Measurements from ENCODE around the gene ZNF714. TPM values are rescaled to one million over a fixed set of nuclear protein-coding genes. Genes with fewer than 3 reads are reported as not detected.

ZNF714 gene
- total and polyA plus RNA-seq, 9 of the 15 experiments (the other 6 are each of a cell fraction or from before 2014, with no cell fraction given) = 16.2 to 40.8 (median 28.9) TPM

- intact Hi-C loops (cut with micrococcal nuclease) = no loop called here
- ChIA-PET CTCF (ENCODE audit: low intra/inter-chr PET ratio) (no interaction called here), POLR2A (interaction anchor here (1.3 to 1.7 kb wide), 4 partner anchors 13 to 45 kb away, joined by 5 to 10 read pairs (median 6); partner anchors contain the start of genes ZNF431 and ZNF714)
- DNase-seq (ENCODE audit: extremely low read depth in 1 of 4, low spot score in 3 of 4) (peak in 1 of 4 experiments; percentile 23), FAIRE-seq (no peak), ATAC-seq (peak; percentile 51)
- Histone ChIP-seq H3K4me3 (no peak overlapping the region), H4K20me1 (replicated peaks; ENCODE audit: control insufficient read depth, insufficient read depth, low read length) (no peaks in the 10 kb centered on the region), H3K27me3 (ENCODE audit: control insufficient read depth in 2 of 2, insufficient read depth in 2 of 2, low read length in 2 of 2) (no peaks in the 10 kb centered on the region), H3K9me3 (replicated peaks; ENCODE audit: control insufficient read depth, insufficient read depth, low read depth, low read length) (peaks cover 9% of the 10 kb centered on the region), H2AFZ (ENCODE audit: low read depth, low read length) (peak overlapping the region; percentile 59), H3K4me2 (ENCODE audit: insufficient read depth, low read length) (peak overlapping the region; percentile 19; the same call in 1 of the 2 replicates), H3K4me1 (replicated peaks in 1 of 2; ENCODE audit: control insufficient read depth in 2 of 2, insufficient read depth in 2 of 2, low read length in 2 of 2) (peaks cover 0 to 17% of the 10 kb centered on the region in 2 experiments; a peak in 2 of 5 replicates), H3K9ac (ENCODE audit: insufficient read depth in 1 of 2, low read depth in 2 of 2, low read length in 2 of 2) (no peak overlapping the region), H3K27ac (ENCODE audit: extremely low read depth, low read depth, low read length) (peak overlapping the region; percentile 54; the same call in 1 of the 3 replicates), H3K79me2 (ENCODE audit: control insufficient read depth, insufficient read depth, low read length) (no peaks in the 10 kb centered on the region), H3K36me3 (ENCODE audit: control insufficient read depth, insufficient read depth, low read length) (no peaks in the 10 kb centered on the region), H3K9me1 (ENCODE audit: control insufficient read depth, insufficient read depth, low read length) (no peaks in the 10 kb centered on the region)
- whole genome bisulfite sequencing (ENCODE audit: insufficient coverage, low coverage, missing lambda C conversion rate) = 0% methylated on average over 4 of the region's 4 CpGs
- BruUV-seq (replicated peaks) = no TSS peak
- in situ Hi-C loops (cut with MboI) = no loop called here
- no peak for TF ChIP-seq FOXK2 (conservative IDR thresholded peaks at IDR 0.05 in 1 of 2, IDR thresholded peaks at IDR 0.05 in 1 of 2; ENCODE audit: low read depth in 2 of 2)
- no peak for TF ChIP-seq CBX5 (IDR thresholded peaks at IDR 0.05; ENCODE audit: borderline replicate concordance, low read depth)
- no peak for TF ChIP-seq GATA2 (CRISPR knock-in tag; IDR thresholded peaks at IDR 0.05)
- no peak for TF ChIP-seq NR2C1 (IDR thresholded peaks at IDR 0.05)
- TF ChIP-seq NR2C1 (tag; IDR thresholded peaks at IDR 0.05) = peak; percentile 75
- no peak for TF ChIP-seq RHOXF2B (CRISPR knock-in tag; conservative IDR thresholded peaks at IDR 0.05)
- no peak for TF ChIP-seq GABPB2 (CRISPR knock-in tag; conservative IDR thresholded peaks at IDR 0.05)
- 0 out of 2 replicates have a peak, but pooled peaks have one; percentile 18 for TF ChIP-seq EP300 (IDR thresholded peaks at IDR 0.05; ENCODE audit: low read length)
- TF ChIP-seq MEIS2 (IDR thresholded peaks at IDR 0.05; ENCODE audit: partially characterized antibody) = peak; percentile 80
- no peak for TF ChIP-seq ZNF24 (IDR thresholded peaks at IDR 0.05)
- TF ChIP-seq ZNF707 (CRISPR knock-in tag; conservative IDR thresholded peaks at IDR 0.05) = no peak
- TF ChIP-seq XRCC3 (IDR thresholded peaks at IDR 0.05) = no peak
- no peak for TF ChIP-seq NEUROD1 (IDR thresholded peaks at IDR 0.05; ENCODE audit: borderline replicate concordance, low read depth, low read length, partially characterized antibody)
- TF ChIP-seq, protein P1, sequence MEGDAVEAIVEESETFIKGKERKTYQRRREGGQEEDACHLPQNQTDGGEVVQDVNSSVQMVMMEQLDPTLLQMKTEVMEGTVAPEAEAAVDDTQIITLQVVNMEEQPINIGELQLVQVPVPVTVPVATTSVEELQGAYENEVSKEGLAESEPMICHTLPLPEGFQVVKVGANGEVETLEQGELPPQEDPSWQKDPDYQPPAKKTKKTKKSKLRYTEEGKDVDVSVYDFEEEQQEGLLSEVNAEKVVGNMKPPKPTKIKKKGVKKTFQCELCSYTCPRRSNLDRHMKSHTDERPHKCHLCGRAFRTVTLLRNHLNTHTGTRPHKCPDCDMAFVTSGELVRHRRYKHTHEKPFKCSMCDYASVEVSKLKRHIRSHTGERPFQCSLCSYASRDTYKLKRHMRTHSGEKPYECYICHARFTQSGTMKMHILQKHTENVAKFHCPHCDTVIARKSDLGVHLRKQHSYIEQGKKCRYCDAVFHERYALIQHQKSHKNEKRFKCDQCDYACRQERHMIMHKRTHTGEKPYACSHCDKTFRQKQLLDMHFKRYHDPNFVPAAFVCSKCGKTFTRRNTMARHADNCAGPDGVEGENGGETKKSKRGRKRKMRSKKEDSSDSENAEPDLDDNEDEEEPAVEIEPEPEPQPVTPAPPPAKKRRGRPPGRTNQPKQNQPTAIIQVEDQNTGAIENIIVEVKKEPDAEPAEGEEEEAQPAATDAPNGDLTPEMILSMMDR (IDR thresholded peaks at IDR 0.05 in 2 of 3, conservative IDR thresholded peaks at IDR 0.05 in 1 of 3; ENCODE audit: insufficient read depth in 2 of 3, low read depth in 1 of 3, low read length in 3 of 3) = no peak
- TF ChIP-seq NR2C2 (CRISPR knock-in tag; IDR thresholded peaks at IDR 0.05) = no peak
- TF ChIP-seq NR2C2 (tag; IDR thresholded peaks at IDR 0.05) = peak; percentile 36; the same call in 1 of the 2 replicates
- TF ChIP-seq RCOR1 (IDR thresholded peaks at IDR 0.05; ENCODE audit: borderline replicate concordance in 1 of 2, low read depth in 2 of 2, low read length in 2 of 2) = peak in 1 of 2 experiments; percentile 39; a peak in 1 of 4 replicates
- TF ChIP-seq, protein P2, sequence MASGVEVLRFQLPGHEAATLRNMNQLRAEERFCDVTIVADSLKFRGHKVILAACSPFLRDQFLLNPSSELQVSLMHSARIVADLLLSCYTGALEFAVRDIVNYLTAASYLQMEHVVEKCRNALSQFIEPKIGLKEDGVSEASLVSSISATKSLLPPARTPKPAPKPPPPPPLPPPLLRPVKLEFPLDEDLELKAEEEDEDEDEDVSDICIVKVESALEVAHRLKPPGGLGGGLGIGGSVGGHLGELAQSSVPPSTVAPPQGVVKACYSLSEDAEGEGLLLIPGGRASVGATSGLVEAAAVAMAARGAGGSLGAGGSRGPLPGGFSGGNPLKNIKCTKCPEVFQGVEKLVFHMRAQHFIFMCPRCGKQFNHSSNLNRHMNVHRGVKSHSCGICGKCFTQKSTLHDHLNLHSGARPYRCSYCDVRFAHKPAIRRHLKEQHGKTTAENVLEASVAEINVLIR (CRISPR knock-in tag; IDR thresholded peaks at IDR 0.05) = no peak
- TF ChIP-seq, protein P3, sequence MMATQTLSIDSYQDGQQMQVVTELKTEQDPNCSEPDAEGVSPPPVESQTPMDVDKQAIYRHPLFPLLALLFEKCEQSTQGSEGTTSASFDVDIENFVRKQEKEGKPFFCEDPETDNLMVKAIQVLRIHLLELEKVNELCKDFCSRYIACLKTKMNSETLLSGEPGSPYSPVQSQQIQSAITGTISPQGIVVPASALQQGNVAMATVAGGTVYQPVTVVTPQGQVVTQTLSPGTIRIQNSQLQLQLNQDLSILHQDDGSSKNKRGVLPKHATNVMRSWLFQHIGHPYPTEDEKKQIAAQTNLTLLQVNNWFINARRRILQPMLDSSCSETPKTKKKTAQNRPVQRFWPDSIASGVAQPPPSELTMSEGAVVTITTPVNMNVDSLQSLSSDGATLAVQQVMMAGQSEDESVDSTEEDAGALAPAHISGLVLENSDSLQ (IDR thresholded peaks at IDR 0.05) = peak; percentile 41; the same call in 1 of the 2 replicates
- TF ChIP-seq FOS (IDR thresholded peaks at IDR 0.05; ENCODE audit: extremely low read depth, insufficient read length) = no peak
- no peak for TF ChIP-seq POLR2H (tag; IDR thresholded peaks at IDR 0.05; ENCODE audit: low read depth)
Observed at GRCh38 chr19:21127898-21128297, 45.9 kb downstream of the ZNF714 start.

Data from K562 (cell line).